ENCODE data around the gene DDX42.

DNA sequence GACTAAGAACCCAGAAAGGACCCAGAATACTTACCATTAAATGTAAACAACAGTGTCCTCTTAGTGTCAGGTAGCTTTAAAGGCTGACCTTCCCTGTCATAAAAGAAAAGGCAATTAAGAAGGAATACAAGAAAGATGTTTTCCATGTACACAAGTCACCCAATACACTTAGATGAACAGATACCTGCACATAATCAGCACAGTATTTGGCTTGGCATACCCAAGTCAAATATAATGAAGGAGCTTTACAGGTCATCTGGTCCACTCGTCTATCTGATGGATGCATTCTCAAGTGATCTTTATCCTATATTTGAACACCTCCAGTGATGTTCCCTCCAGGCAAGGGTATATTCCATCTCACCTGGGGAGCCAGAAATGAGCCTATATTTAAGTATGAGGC is 21.3 kb upstream of the DDX42 start:
- TF ChIP-seq CTCF (IDR thresholded peaks at IDR 0.05) (no peak), EZH2 (IDR thresholded peaks at IDR 0.05; ENCODE audit: borderline replicate concordance, insufficient read depth, low read depth, low read length, poor library complexity, severe bottlenecking) (no peak)
